Mesendoderm (in vitro differentiated cells): ENCODE measurements around the gene SPTBN4.

Experiments
- DNase-seq: peaks from one replicate; pipeline ENCODE4 v3.0.0; 2013
- H2AK5ac ChIP-seq: 2 replicates; pipeline ENCODE4 v1.6.1; 2013; ENCODE audit warnings: low read length, inconsistent platforms
- H2BK120ac ChIP-seq: 2 replicates; pipeline ENCODE4 v1.6.1; 2013; ENCODE audit warnings: low read depth, mild to moderate bottlenecking, low read length, moderate library complexity, mixed read lengths
- H2BK15ac ChIP-seq: replicated peaks from 2 replicates; pipeline ENCODE4 v1.6.1; 2013; ENCODE audit warnings: low read depth, mild to moderate bottlenecking, moderate library complexity
- H2BK5ac ChIP-seq: 2 replicates; pipeline ENCODE4 v1.6.1; 2013; ENCODE audit warnings: low read length, inconsistent platforms
- H3K18ac ChIP-seq: 2 replicates; pipeline ENCODE4 v1.6.1; 2013; ENCODE audit warnings: mild to moderate bottlenecking, low read length, mixed read lengths
- H3K23ac ChIP-seq: one replicate; pipeline ENCODE4 v1.6.1; 2013; ENCODE audit warnings: low read length
- H3K27ac ChIP-seq: 2 replicates; pipeline ENCODE4 v1.5.1; 2013; ENCODE audit warnings: low read depth, mild to moderate bottlenecking, inconsistent platforms, low read length, moderate library complexity
- H3K27me3 ChIP-seq: 2 replicates; pipeline ENCODE4 v1.6.1; 2013; ENCODE audit warnings: low read length, control low read depth, mild to moderate bottlenecking, inconsistent platforms; ENCODE audit not compliant: insufficient read depth, poor library complexity
- H3K36me3 ChIP-seq: 2 replicates; pipeline ENCODE4 v1.6.1; 2013; ENCODE audit warnings: low read length, inconsistent platforms; ENCODE audit not compliant: control insufficient read depth, insufficient read depth
- H3K4ac ChIP-seq: one replicate; pipeline ENCODE4 v1.6.1; 2013; ENCODE audit warnings: low read depth, mild to moderate bottlenecking, low read length, moderate library complexity
- H3K4me1 ChIP-seq: 2 replicates; pipeline ENCODE4 v1.6.1; 2013; ENCODE audit warnings: low read depth, low read length, inconsistent platforms; ENCODE audit not compliant: control insufficient read depth
- H3K4me2 ChIP-seq: 2 replicates; pipeline ENCODE4 v1.6.1; 2013; ENCODE audit warnings: low read length
- H3K4me3 ChIP-seq: 2 replicates; pipeline ENCODE4 v1.5.1; 2013; ENCODE audit warnings: mild to moderate bottlenecking, low read length
- H3K56ac ChIP-seq: one replicate; pipeline ENCODE4 v1.6.1; 2013; ENCODE audit warnings: low read length
- H3K79me1 ChIP-seq: 2 replicates; pipeline ENCODE4 v1.6.1; 2013; ENCODE audit warnings: low read length, inconsistent platforms
- H3K79me2 ChIP-seq: 2 replicates; pipeline ENCODE4 v1.6.1; 2013; ENCODE audit warnings: mild to moderate bottlenecking, low read length; ENCODE audit not compliant: control insufficient read depth, insufficient read depth
- H3K9ac ChIP-seq: 2 replicates; pipeline ENCODE4 v1.6.1; 2013; ENCODE audit warnings: low read length, inconsistent platforms
- H4K5ac ChIP-seq: one replicate; pipeline ENCODE4 v1.6.1; 2013; ENCODE audit warnings: low read length
- H4K8ac ChIP-seq: one replicate; pipeline ENCODE4 v1.6.1; 2013; ENCODE audit warnings: low read depth, mild to moderate bottlenecking, control low read depth, low read length, moderate library complexity
- WGBS: extraction: QIAGEN DNeasy Blood & Tissue Kit; methylation state at CpG from one replicate; pipeline ENCODE4 v1.1.7; 2013; ENCODE audit warnings: low lambda C conversion rate, missing lambda C conversion rate; ENCODE audit not compliant: insufficient coverage; ENCODE audit errors: extremely low coverage; 5-methylcytosine and 5-hydroxymethylcytosine counted together

SPTBN4 gene

GRCh38 chr19:40610396-40611064, 143.7 kb downstream of the SPTBN4 start:
- H3K56ac ChIP-seq: peak overlapping the region; percentile 46
- no peak overlapping the region for H3K23ac ChIP-seq
- no peak overlapping the region for H3K18ac ChIP-seq
- H2BK5ac ChIP-seq: no peak overlapping the region
- no peak overlapping the region for H3K4ac ChIP-seq
- no CpG with 5 or more reads among the region's 29 CpGs for WGBS
- H3K27ac ChIP-seq: no peak overlapping the region
- DNase-seq: no peak
- no peak overlapping the region for H2BK120ac ChIP-seq
- H4K8ac ChIP-seq: no peak overlapping the region
- H3K79me2 ChIP-seq: no peaks in the 10 kb centered on the region
- H3K27me3 ChIP-seq: no peaks in the 10 kb centered on the region
- H3K36me3 ChIP-seq: no peaks in the 10 kb centered on the region
- H2AK5ac ChIP-seq: no peak overlapping the region
- no peak overlapping the region for H4K5ac ChIP-seq
- no peak overlapping the region for H2BK15ac ChIP-seq
- H3K4me3 ChIP-seq: no peak overlapping the region
- peak overlapping the region; percentile 42 for H3K9ac ChIP-seq
- H3K4me1 ChIP-seq: peaks cover 2% of the 10 kb centered on the region
- H3K79me1 ChIP-seq: no peaks in the 10 kb centered on the region
- peak overlapping the region; percentile 27 for H3K4me2 ChIP-seq

GRCh38 chr19:40611096-40611495, 144.3 kb downstream of the SPTBN4 start:
- H2BK15ac ChIP-seq: no peak overlapping the region
- H3K18ac ChIP-seq: no peak overlapping the region
- no peak overlapping the region for H2AK5ac ChIP-seq
- H3K36me3 ChIP-seq: no peaks in the 10 kb centered on the region
- no peak overlapping the region for H2BK120ac ChIP-seq
- no peak overlapping the region for H4K8ac ChIP-seq
- no peak overlapping the region for H3K23ac ChIP-seq
- no peak overlapping the region for H2BK5ac ChIP-seq
- no peaks in the 10 kb centered on the region for H3K79me2 ChIP-seq
- H3K4ac ChIP-seq: no peak overlapping the region
- H3K27me3 ChIP-seq: no peaks in the 10 kb centered on the region
- no peaks in the 10 kb centered on the region for H3K4me1 ChIP-seq
- H3K4me3 ChIP-seq: no peak overlapping the region
- H4K5ac ChIP-seq: no peak overlapping the region
- H3K9ac ChIP-seq: no peak overlapping the region
- H3K27ac ChIP-seq: no peak overlapping the region
- H3K4me2 ChIP-seq: no peak overlapping the region
- no peak for DNase-seq
- peaks cover 1% of the 10 kb centered on the region for H3K79me1 ChIP-seq
- H3K56ac ChIP-seq: no peak overlapping the region
- whole genome bisulfite sequencing: no CpG with 5 or more reads among the region's 15 CpGs

- DNase-seq: no peak
- Histone ChIP-seq H3K27ac (no peak overlapping the region), H3K79me1 (peaks cover 1% of the 10 kb centered on the region), H3K9ac (no peak overlapping the region), H3K4ac (no peak overlapping the region), H3K4me3 (no peak overlapping the region), H2BK5ac (no peak overlapping the region), H2AK5ac (no peak overlapping the region), H2BK120ac (no peak overlapping the region), H3K23ac (no peak overlapping the region), H2BK15ac (no peak overlapping the region), H3K27me3 (no peaks in the 10 kb centered on the region), H4K5ac (no peak overlapping the region), H3K18ac (no peak overlapping the region), H3K4me1 (no peaks in the 10 kb centered on the region), H3K79me2 (no peaks in the 10 kb centered on the region), H3K36me3 (no peaks in the 10 kb centered on the region), H4K8ac (no peak overlapping the region), H3K56ac (no peak overlapping the region), H3K4me2 (no peak overlapping the region)
- WGBS: no CpG with 5 or more reads among the region's 10 CpGs
Measured at GRCh38 chr19:40611900-40612698, 145.3 kb downstream of the SPTBN4 start.

- no CpG with 5 or more reads among the region's 50 CpGs for WGBS
- Histone ChIP-seq H2BK15ac (no peak overlapping the region), H3K18ac (no peak overlapping the region), H3K36me3 (no peaks in the 10 kb centered on the region), H3K27ac (peak overlapping the region; percentile 44), H3K56ac (peak overlapping the region; percentile 99), H3K79me1 (peaks cover 1% of the 10 kb centered on the region), H4K5ac (no peak overlapping the region), H3K4me3 (peak overlapping the region; percentile 92), H3K9ac (peak overlapping the region; percentile 91), H4K8ac (no peak overlapping the region), H2BK5ac (peak overlapping the region; percentile 80), H2AK5ac (no peak overlapping the region), H3K4me1 (no peaks in the 10 kb centered on the region), H3K4me2 (peak overlapping the region; percentile 94), H2BK120ac (no peak overlapping the region), H3K27me3 (no peaks in the 10 kb centered on the region), H3K23ac (no peak overlapping the region), H3K4ac (no peak overlapping the region), H3K79me2 (no peaks in the 10 kb centered on the region)
- peak; percentile 81 for DNase-seq
Measured at GRCh38 chr19:40612831-40613689, 146.3 kb downstream of the SPTBN4 start.

- Histone ChIP-seq H3K56ac (peak overlapping the region; percentile 99), H2BK5ac (peak overlapping the region; percentile 72), H3K4me1 (no peaks in the 10 kb centered on the region), H3K79me2 (no peaks in the 10 kb centered on the region), H3K79me1 (peaks cover 1% of the 10 kb centered on the region), H3K4ac (peak overlapping the region; percentile 58), H4K5ac (no peak overlapping the region), H2AK5ac (no peak overlapping the region), H3K27me3 (no peaks in the 10 kb centered on the region), H4K8ac (no peak overlapping the region), H2BK15ac (no peak overlapping the region), H3K27ac (peak overlapping the region; percentile 77), H3K23ac (peak overlapping the region; percentile 50), H3K18ac (peak overlapping the region; percentile 61), H2BK120ac (no peak overlapping the region), H3K9ac (peak overlapping the region; percentile 91), H3K4me3 (peak overlapping the region; percentile 92), H3K4me2 (peak overlapping the region; percentile 94), H3K36me3 (no peaks in the 10 kb centered on the region)
- no CpG with 5 or more reads among the region's 67 CpGs for WGBS
- DNase-seq: peak; percentile 96
Measured at GRCh38 chr19:40613690-40614621, 147.2 kb downstream of the SPTBN4 start.
